Measurements from ENCODE around the gene IL22RA1.

DNA sequence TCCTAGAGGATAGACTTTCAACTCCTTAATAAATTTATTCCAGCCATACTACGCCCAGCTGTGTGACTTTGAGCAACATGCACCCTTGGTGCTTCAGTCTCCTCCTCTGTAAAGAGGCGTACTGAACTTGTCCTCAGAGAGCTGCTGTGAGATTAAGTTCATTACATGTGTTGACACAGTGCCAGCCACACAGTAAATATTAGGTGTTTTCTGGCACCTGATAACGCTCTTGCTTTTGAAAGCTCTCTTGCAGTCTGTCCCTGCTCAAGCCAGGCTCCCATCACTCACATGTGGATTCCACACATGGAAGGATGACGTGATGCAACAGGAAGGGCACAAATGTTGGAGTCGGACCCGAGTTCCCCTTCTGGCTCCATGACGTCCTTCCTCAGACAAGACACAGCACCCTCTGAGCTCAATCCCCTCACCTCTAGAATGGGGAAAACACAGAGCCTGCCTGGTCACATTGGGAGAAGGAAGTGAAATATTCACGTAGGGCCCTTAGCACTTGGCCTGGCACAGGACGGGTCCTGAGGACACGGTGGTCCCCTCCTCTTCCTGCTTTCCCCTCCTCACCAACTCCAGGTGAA, 36.4 kb upstream of the IL22RA1 start:
- TF ChIP-seq POLR2A (IDR thresholded peaks at IDR 0.05) (no peak), EP300 (IDR thresholded peaks at IDR 0.05) (no peak)
- TF ChIP-seq, protein P1, sequence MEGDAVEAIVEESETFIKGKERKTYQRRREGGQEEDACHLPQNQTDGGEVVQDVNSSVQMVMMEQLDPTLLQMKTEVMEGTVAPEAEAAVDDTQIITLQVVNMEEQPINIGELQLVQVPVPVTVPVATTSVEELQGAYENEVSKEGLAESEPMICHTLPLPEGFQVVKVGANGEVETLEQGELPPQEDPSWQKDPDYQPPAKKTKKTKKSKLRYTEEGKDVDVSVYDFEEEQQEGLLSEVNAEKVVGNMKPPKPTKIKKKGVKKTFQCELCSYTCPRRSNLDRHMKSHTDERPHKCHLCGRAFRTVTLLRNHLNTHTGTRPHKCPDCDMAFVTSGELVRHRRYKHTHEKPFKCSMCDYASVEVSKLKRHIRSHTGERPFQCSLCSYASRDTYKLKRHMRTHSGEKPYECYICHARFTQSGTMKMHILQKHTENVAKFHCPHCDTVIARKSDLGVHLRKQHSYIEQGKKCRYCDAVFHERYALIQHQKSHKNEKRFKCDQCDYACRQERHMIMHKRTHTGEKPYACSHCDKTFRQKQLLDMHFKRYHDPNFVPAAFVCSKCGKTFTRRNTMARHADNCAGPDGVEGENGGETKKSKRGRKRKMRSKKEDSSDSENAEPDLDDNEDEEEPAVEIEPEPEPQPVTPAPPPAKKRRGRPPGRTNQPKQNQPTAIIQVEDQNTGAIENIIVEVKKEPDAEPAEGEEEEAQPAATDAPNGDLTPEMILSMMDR (IDR thresholded peaks at IDR 0.05), result no peak
